Activated CD4-positive, alpha-beta memory T cell treated with anti-CD3 and anti-CD28 coated beads for 36 hours (primary cell): Measurements from ENCODE around the gene COX6B2. TPM values are rescaled to one million over a fixed set of nuclear protein-coding genes. Genes with fewer than 3 reads are reported as not detected.

Experiments used
- CTCF ChIA-PET: fragments of 350-600 bp; sonication (Branson Sonifier 250); formaldehyde crosslinking; loops from one replicate; lab custom pipeline; 2021; ENCODE audit warnings: antibody characterized with exemption, inconsistent platforms; lab: Charles Lee
- POLR2A ChIA-PET: fragments of 350-600 bp; sonication (Branson Sonifier 250); formaldehyde crosslinking; loops from one replicate; lab custom pipeline; 2021; ENCODE audit warnings: antibody characterized with exemption; lab: Charles Lee
- DNase-seq: peaks from one replicate; pipeline ENCODE4 v3.0.0-alpha.2; 2020
- H3K27ac Mint-ChIP-seq: one replicate; pipeline ENCODE4 v1.8.0; 2021; ENCODE audit warnings: mixed read lengths
- H3K27me3 Mint-ChIP-seq: one replicate; pipeline ENCODE4 v1.8.0; 2021; ENCODE audit warnings: mixed read lengths
- H3K36me3 Mint-ChIP-seq: one replicate; pipeline ENCODE4 v1.8.0; 2021; ENCODE audit warnings: mixed read lengths
- H3K4me1 Mint-ChIP-seq: one replicate; pipeline ENCODE4 v1.8.0; 2021; ENCODE audit warnings: low read depth, mixed read lengths
- H3K4me3 Mint-ChIP-seq: one replicate; pipeline ENCODE4 v1.8.0; 2021; ENCODE audit warnings: mild to moderate bottlenecking, mixed read lengths
- H3K9me3 Mint-ChIP-seq: one replicate; pipeline ENCODE4 v1.8.0; 2021; ENCODE audit warnings: mixed read lengths
- intact Hi-C: fragments of 100-400 bp; cut with micrococcal nuclease; formaldehyde crosslinking; loops from one replicate; pipeline ENCODE4 v1.15.1; 2023
- total RNA-seq, 2 experiments: library from RNA; stranded (reverse); gene quantifications; one replicate each; pipeline ENCODE4 v1.2.3, GENCODE V29; 2021

The COX6B2 gene
- total RNA-seq, 2 experiments from 2014 or later, result 0.15 to 0.81 TPM

- Mint-ChIP-seq H3K27ac (no peak overlapping the region), H3K4me1 (peaks cover 27% of the 10 kb centered on the region), H3K4me3 (peak overlapping the region; percentile 82), H3K27me3 (no peaks in the 10 kb centered on the region), H3K9me3 (no peaks in the 10 kb centered on the region), H3K36me3 (peaks cover 14% of the 10 kb centered on the region)
- CTCF ChIA-PET, result interaction anchor here (1.1 to 1.3 kb wide), 2 partner anchors 85 to 123 kb away, joined by 3 read pairs; partner anchors contain the start of gene PPP6R1
- no peak for DNase-seq
- intact Hi-C loops, result no loop called here
- POLR2A ChIA-PET, result interaction anchor here (3.9 to 10.6 kb wide), 2 partner anchors 23 to 43 kb away, joined by 38 to 118 read pairs; partner anchors contain the start of genes KMT5C and UBE2S
Measured at GRCh38 chr19:55382013-55382412, 27.5 kb upstream of the COX6B2 start.

- H3K27ac Mint-ChIP-seq, result no peak overlapping the region
- POLR2A ChIA-PET, result no interaction called here
- peaks cover 17% of the 10 kb centered on the region for H3K4me1 Mint-ChIP-seq
- H3K27me3 Mint-ChIP-seq, result peaks cover 4% of the 10 kb centered on the region
- no peaks in the 10 kb centered on the region for H3K36me3 Mint-ChIP-seq
- CTCF ChIA-PET, result interaction anchor here (0.9 kb wide), 1 partner anchor 10 kb away, joined by 3 read pairs; no protein-coding TSS in a partner anchor
- intact Hi-C loops, result no loop called here
- no peaks in the 10 kb centered on the region for H3K9me3 Mint-ChIP-seq
- no peak for DNase-seq
- H3K4me3 Mint-ChIP-seq, result no peak overlapping the region
Measured at GRCh38 chr19:55379174-55379573, 24.7 kb upstream of the COX6B2 start.

- H3K27me3 Mint-ChIP-seq, result peaks cover 10% of the 10 kb centered on the region
- no peaks in the 10 kb centered on the region for H3K9me3 Mint-ChIP-seq
- CTCF ChIA-PET, result no interaction called here
- H3K36me3 Mint-ChIP-seq, result no peaks in the 10 kb centered on the region
- intact Hi-C loops, result no loop called here
- H3K4me1 Mint-ChIP-seq, result peaks cover 9% of the 10 kb centered on the region
- H3K27ac Mint-ChIP-seq, result no peak overlapping the region
- POLR2A ChIA-PET, result no interaction called here
- H3K4me3 Mint-ChIP-seq, result no peak overlapping the region
- no peak for DNase-seq
Measured at GRCh38 chr19:55377356-55378131, 23.0 kb upstream of the COX6B2 start.

GRCh38 chr19:55376241-55376933, 21.9 kb upstream of the COX6B2 start, which contains the start of gene TMEM190:
Gene TMEM190, plus strand, starts transcription at chr19:55376826. Its CDS starts 28 bp downstream, at chr19:55376854.
- H3K4me3 Mint-ChIP-seq, result no peak within 1 kb of the TSS
- CTCF ChIA-PET, result no interaction called here
- H3K9me3 Mint-ChIP-seq, result no peaks in the 10 kb centered on the region
- no peaks in the 10 kb centered on the region for H3K36me3 Mint-ChIP-seq
- POLR2A ChIA-PET, result no interaction called here
- intact Hi-C loops, result no loop called here
- peaks cover 22% of the 10 kb centered on the region for H3K27me3 Mint-ChIP-seq
- no peak within 1 kb of the TSS for H3K27ac Mint-ChIP-seq
- DNase-seq, result no peak
- no peaks in the 10 kb centered on the region for H3K4me1 Mint-ChIP-seq

- no peaks in the 10 kb centered on the region for H3K9me3 Mint-ChIP-seq
- ChIA-PET POLR2A (no interaction called here), CTCF (no interaction called here)
- H3K4me1 Mint-ChIP-seq, result peaks cover 6% of the 10 kb centered on the region
- no peak for DNase-seq
- intact Hi-C loops, result no loop called here
- H3K36me3 Mint-ChIP-seq, result no peaks in the 10 kb centered on the region
- peaks cover 33% of the 10 kb centered on the region for H3K27me3 Mint-ChIP-seq
- no peak overlapping the region for H3K27ac Mint-ChIP-seq
- no peak overlapping the region for H3K4me3 Mint-ChIP-seq
Measured at GRCh38 chr19:55373993-55374757, 19.7 kb upstream of the COX6B2 start.

- Mint-ChIP-seq H3K4me3 (no peak overlapping the region), H3K9me3 (no peaks in the 10 kb centered on the region), H3K27me3 (peaks cover 38% of the 10 kb centered on the region), H3K27ac (no peak overlapping the region), H3K4me1 (peaks cover 6% of the 10 kb centered on the region), H3K36me3 (no peaks in the 10 kb centered on the region)
- intact Hi-C loops, result no loop called here
- ChIA-PET POLR2A (interaction anchor here (2.6 kb wide), 1 partner anchor 11 kb away, joined by 8 read pairs; the partner anchor contains the start of gene TMEM238), CTCF (interaction anchor here (0.7 kb wide), 1 partner anchor 72 kb away, joined by 5 read pairs; no protein-coding TSS in a partner anchor)
- DNase-seq, result no peak
Measured at GRCh38 chr19:55373306-55373992, 18.9 kb upstream of the COX6B2 start.

- ChIA-PET POLR2A (interaction anchor here (2.6 kb wide), 1 partner anchor 12 kb away, joined by 8 read pairs; the partner anchor contains the start of gene TMEM238), CTCF (interaction anchor here (0.7 to 1.0 kb wide), 2 partner anchors 11 to 71 kb away, joined by 3 to 5 read pairs; partner anchors contain the start of gene TMEM238)
- intact Hi-C loops, result no loop called here
- Mint-ChIP-seq H3K27ac (no peak overlapping the region), H3K9me3 (no peaks in the 10 kb centered on the region), H3K4me1 (peaks cover 6% of the 10 kb centered on the region), H3K27me3 (peaks cover 41% of the 10 kb centered on the region), H3K4me3 (no peak overlapping the region), H3K36me3 (no peaks in the 10 kb centered on the region)
- no peak for DNase-seq
Measured at GRCh38 chr19:55372316-55373081, 18.0 kb upstream of the COX6B2 start.

- Mint-ChIP-seq H3K4me3 (peak within 1 kb of the TSS; percentile 57), H3K36me3 (no peaks in the 10 kb centered on the region), H3K27me3 (peaks cover 43% of the 10 kb centered on the region), H3K27ac (no peak within 1 kb of the TSS), H3K4me1 (peaks cover 6% of the 10 kb centered on the region), H3K9me3 (no peaks in the 10 kb centered on the region)
- ChIA-PET POLR2A (interaction anchor here (2.6 kb wide), 1 partner anchor 14 kb away, joined by 8 read pairs; the partner anchor contains the start of gene TMEM238), CTCF (no interaction called here)
- intact Hi-C loops, result no loop called here
- DNase-seq, result no peak
Measured at GRCh38 chr19:55370305-55370988, 15.9 kb upstream of the COX6B2 start, which contains the start of gene IL11. Gene IL11, minus strand, starts transcription at chr19:55370463. Its CDS starts 153 bp downstream, at chr19:55370310.

GRCh38 chr19:55369653-55370304, 15.3 kb upstream of the COX6B2 start:
- peak; percentile 43 for DNase-seq
- Mint-ChIP-seq H3K36me3 (no peaks in the 10 kb centered on the region), H3K9me3 (no peaks in the 10 kb centered on the region), H3K4me3 (peak overlapping the region; percentile 57), H3K27me3 (peaks cover 41% of the 10 kb centered on the region), H3K27ac (no peak overlapping the region), H3K4me1 (peaks cover 6% of the 10 kb centered on the region)
- ChIA-PET CTCF (interaction anchor here (0.9 kb wide), 1 partner anchor 68 kb away, joined by 4 read pairs; no protein-coding TSS in a partner anchor), POLR2A (no interaction called here)
- intact Hi-C loops, result no loop called here
